Esophagus muscularis mucosa (tissue), 4 donors: ENCODE measurements around the gene ZNF454. TPM values are rescaled to one million over a fixed set of nuclear protein-coding genes. Genes with fewer than 3 reads are reported as not detected.

Source experiments
- DNase-seq: peaks from one replicate; pipeline ENCODE4 v3.0.0-alpha.2; 2017; ENCODE audit errors: extremely low spot score
- H3K27ac ChIP-seq, 4 donors: fragments of 200-600 bp; sonication (generic); replicated peaks in 1 of 4; 1 replicate in 3 of 4; 2 replicates in 1 of 4; pipeline ENCODE4 v1.5.1; 2016 to 2019; ENCODE audit warnings: mild to moderate bottlenecking in 1 of 4
- H3K27me3 ChIP-seq, 4 donors: fragments of 200-600 bp; sonication (generic); one replicate each; pipeline versions ENCODE4 v1.5.1 to v1.6.0; 2016 to 2019
- H3K36me3 ChIP-seq, 4 donors: fragments of 200-600 bp; sonication (generic); one replicate each; pipeline ENCODE4 v1.5.1; 2016 to 2019
- H3K4me1 ChIP-seq, 4 donors: fragments of 200-600 bp; sonication (generic); one replicate each; pipeline ENCODE4 v1.5.1; 2016 to 2019
- H3K4me3 ChIP-seq, 4 donors: fragments of 200-600 bp; sonication (generic); 1 replicate in 2 of 4; 2 replicates in 2 of 4; pipeline ENCODE4 v1.5.1; 2016 to 2019; ENCODE audit warnings: mild to moderate bottlenecking in 4 of 4, moderate library complexity in 1 of 4
- H3K9me3 ChIP-seq, 4 donors: fragments of 200-600 bp; sonication (generic); 1 replicate in 3 of 4; 2 replicates in 1 of 4; pipeline ENCODE4 v1.5.1; 2016 to 2019
- CTCF ChIP-seq, 3 experiments: fragments of 200-600 bp in 2 of 3; fragments of 450-650 bp in 1 of 3; sonication (generic) in 2 of 3; IDR thresholded peaks; one replicate each; pipeline ENCODE4 v1.5.1; 2017 to 2019; ENCODE audit warnings: antibody characterized with exemption in 3 of 3, mild to moderate bottlenecking in 2 of 3, moderate library complexity in 1 of 3
- EP300 ChIP-seq: sonication (generic); formaldehyde crosslinking; IDR thresholded peaks from one replicate; pipeline ENCODE4 v1.6.1; 2017; ENCODE audit warnings: antibody characterized with exemption
- POLR2A ChIP-seq: fragments of 450-650 bp; IDR thresholded peaks from one replicate; pipeline ENCODE4 v1.6.1; 2017; ENCODE audit warnings: antibody characterized with exemption, moderate library complexity, mild to moderate bottlenecking, low read depth
- POLR2AphosphoS5 ChIP-seq, 2 donors: sonication (generic); formaldehyde crosslinking; IDR thresholded peaks; one replicate each; pipeline ENCODE4 v1.6.1; 2017; ENCODE audit warnings: antibody characterized with exemption in 2 of 2
- WGBS: methylation state at CpG from one replicate; pipeline ENCODE4 v1.1.5; 2018; 5-methylcytosine and 5-hydroxymethylcytosine counted together
- intact Hi-C: fragments of 100-400 bp; cut with DNase I; formaldehyde crosslinking; loops from one replicate; pipeline ENCODE4 v1.15.1; 2023
- total RNA-seq, 4 donors: library from RNA; depleted of rRNA; stranded (reverse); fragments of >200 nt; gene quantifications; one replicate each; pipeline versions ENCODE4 v1.1.0 to v1.2.1, GENCODE V29; 2016

The ZNF454 gene
- total RNA-seq, 4 donors from 2014 or later, result 2.3 to 4.8 (median 4.2) TPM

- 65% methylated on average over 9 of the region's 9 CpGs for WGBS
- Histone ChIP-seq H3K36me3 (no peaks in the 10 kb centered on the region), H3K27ac (no peak overlapping the region), H3K4me3 (no peak overlapping the region), H3K4me1 (peaks cover 0 to 16% (median 3%) of the 10 kb centered on the region in 4 donors), H3K27me3 (peaks cover 0 to 64% (median 0%) of the 10 kb centered on the region in 4 donors), H3K9me3 (peaks cover 0 to 31% (median 17%) of the 10 kb centered on the region in 4 donors)
- DNase-seq, result no peak
- TF ChIP-seq CTCF (IDR thresholded peaks at IDR 0.05) (no peak), POLR2A (no peak), EP300 (no peak), POLR2AphosphoS5 (IDR thresholded peaks at IDR 0.05) (no peak)
- intact Hi-C loops, result no loop called here
Measured at GRCh38 chr5:178992291-178992895, 51.4 kb downstream of the ZNF454 start.

GRCh38 chr5:178993236-178993765 lies 52.3 kb downstream of the ZNF454 start:
- intact Hi-C loops, result no loop called here
- 65% methylated on average over 19 of the region's 20 CpGs for WGBS

GRCh38 chr5:178993955-178994579 lies 53.1 kb downstream of the ZNF454 start:
- no peak overlapping the region for H3K27ac ChIP-seq
- intact Hi-C loops, result no loop called here
- peaks cover 0 to 16% (median 3%) of the 10 kb centered on the region in 4 donors for H3K4me1 ChIP-seq
- H3K4me3 ChIP-seq, result no peak overlapping the region
- 47% methylated on average over 10 of the region's 53 CpGs for WGBS
- no peak for TF ChIP-seq CTCF (IDR thresholded peaks at IDR 0.05)
- TF ChIP-seq POLR2A, result no peak
- TF ChIP-seq POLR2AphosphoS5 (IDR thresholded peaks at IDR 0.05), result no peak
- TF ChIP-seq EP300, result no peak
- DNase-seq, result no peak
- H3K27me3 ChIP-seq, result peaks cover 0 to 64% (median 0%) of the 10 kb centered on the region in 4 donors
- no peaks in the 10 kb centered on the region for H3K36me3 ChIP-seq
- H3K9me3 ChIP-seq, result peaks cover 0 to 21% (median 8%) of the 10 kb centered on the region in 4 donors

More at GRCh38 chr5:178993236-178993765, 52.3 kb downstream of the ZNF454 start:
- DNase-seq, result no peak
- no peak for TF ChIP-seq POLR2AphosphoS5 (IDR thresholded peaks at IDR 0.05)
- TF ChIP-seq CTCF (IDR thresholded peaks at IDR 0.05), result no peak
- TF ChIP-seq POLR2A, result no peak
- no peak for TF ChIP-seq EP300
- Histone ChIP-seq H3K4me1 (peaks cover 0 to 16% (median 3%) of the 10 kb centered on the region in 4 donors), H3K9me3 (peaks cover 0 to 28% (median 14%) of the 10 kb centered on the region in 4 donors), H3K27me3 (peaks cover 0 to 64% (median 0%) of the 10 kb centered on the region in 4 donors), H3K4me3 (no peak overlapping the region), H3K27ac (no peak overlapping the region), H3K36me3 (no peaks in the 10 kb centered on the region)

GRCh38 chr5:178994580-178995340 lies 53.8 kb downstream of the ZNF454 start, which contains the start of gene GRM6:
GRM6 (minus strand) TSS chr5:178995320; CDS start chr5:178994944, 376 bp downstream.
- DNase-seq, result no peak
- Histone ChIP-seq H3K4me3 (peak within 1 kb of the TSS in 1 of 4 donors; percentile 7), H3K27me3 (peaks cover 0 to 64% (median 0%) of the 10 kb centered on the region in 4 donors), H3K27ac (no peak within 1 kb of the TSS), H3K9me3 (peaks cover 0 to 14% (median 5%) of the 10 kb centered on the region in 4 donors), H3K4me1 (peaks cover 0 to 16% (median 3%) of the 10 kb centered on the region in 4 donors), H3K36me3 (no peaks in the 10 kb centered on the region)
- WGBS, result 3% methylated on average over 16 of the region's 97 CpGs
- TF ChIP-seq CTCF (IDR thresholded peaks at IDR 0.05) (no peak), POLR2A (no peak), EP300 (no peak), POLR2AphosphoS5 (IDR thresholded peaks at IDR 0.05) (no peak)
- intact Hi-C loops, result no loop called here
